Liver (tissue), 9 donors: ENCODE measurements around the gene APOL2. TPM values are rescaled to one million over a fixed set of nuclear protein-coding genes. Genes with fewer than 3 reads are reported as not detected.
"Not testable (repeated sequence)": the region's sequence is repeated elsewhere in the genome, so short reads cannot be mapped to it uniquely, and the experiment has no call there.

Source experiments
- DNase-seq: peaks from one replicate; pipeline ENCODE4 v3.0.0-alpha.2; 2017; ENCODE audit warnings: low spot score
- H3K27ac ChIP-seq, 2 donors: one replicate each; pipeline ENCODE4 v1.7.0; 2013; ENCODE audit warnings: inconsistent platforms in 2 of 2, low read length in 2 of 2, control low read depth in 1 of 2, low read depth in 1 of 2, mild to moderate bottlenecking in 1 of 2
- H3K27me3 ChIP-seq, 4 donors: one replicate each; pipeline versions ENCODE4 v1.6.1 to v1.7.0; 2013; ENCODE audit warnings: low read length in 3 of 4, inconsistent platforms in 1 of 4, mild to moderate bottlenecking in 1 of 4, moderate library complexity in 1 of 4; ENCODE audit not compliant: control insufficient read depth in 4 of 4, insufficient read depth in 4 of 4
- H3K36me3 ChIP-seq, 4 donors: one replicate each; pipeline versions ENCODE4 v1.6.1 to v1.7.0; 2013; ENCODE audit warnings: low read length in 3 of 4, mild to moderate bottlenecking in 3 of 4, low read depth in 1 of 4, moderate library complexity in 1 of 4; ENCODE audit not compliant: control insufficient read depth in 4 of 4, insufficient read depth in 3 of 4
- H3K4me1 ChIP-seq, 4 donors: one replicate each; pipeline versions ENCODE4 v1.6.1 to v1.7.0; 2013; ENCODE audit warnings: low read length in 3 of 4, mild to moderate bottlenecking in 3 of 4, moderate library complexity in 1 of 4; ENCODE audit not compliant: control insufficient read depth in 4 of 4, insufficient read depth in 4 of 4
- H3K4me3 ChIP-seq, 3 donors: one replicate each; pipeline versions ENCODE4 v1.6.1 to v1.7.0; 2013; ENCODE audit warnings: low read length in 3 of 3, control low read depth in 1 of 3, low read depth in 1 of 3, mild to moderate bottlenecking in 1 of 3
- H3K9ac ChIP-seq, 2 donors: one replicate each; pipeline ENCODE4 v1.7.0; 2013; ENCODE audit warnings: low read length in 2 of 2, mild to moderate bottlenecking in 2 of 2, moderate library complexity in 2 of 2, control low read depth in 1 of 2, low read depth in 1 of 2
- H3K9me3 ChIP-seq, 4 donors: one replicate each; pipeline versions ENCODE4 v1.6.1 to v1.7.0; 2013; ENCODE audit warnings: low read length in 3 of 4; ENCODE audit not compliant: control insufficient read depth in 4 of 4
- EGR1 ChIP-seq, 2 donors: IDR thresholded peaks; 2 replicates each; pipeline ENCODE4 v1.6.1; 2016 to 2018; ENCODE audit warnings: antibody characterized with exemption in 2 of 2, low read depth in 2 of 2
- FOXA1 ChIP-seq: IDR thresholded peaks from 2 replicates; pipeline ENCODE4 v1.6.1; 2016; ENCODE audit warnings: antibody characterized with exemption
- FOXA2 ChIP-seq: IDR thresholded peaks from 2 replicates; pipeline ENCODE4 v1.6.1; 2016; ENCODE audit warnings: antibody characterized with exemption
- GABPA ChIP-seq, 2 donors: IDR thresholded peaks in 1 of 2; conservative IDR thresholded peaks in 1 of 2; 2 replicates each; pipeline ENCODE4 v1.6.1; 2016; ENCODE audit warnings: antibody characterized with exemption in 2 of 2, mild to moderate bottlenecking in 1 of 2, moderate library complexity in 1 of 2
- HNF4A ChIP-seq, 2 donors: conservative IDR thresholded peaks; 2 replicates each; pipeline ENCODE4 v1.6.1; 2016; ENCODE audit warnings: antibody characterized with exemption in 2 of 2, mild to moderate bottlenecking in 2 of 2
- HNF4G ChIP-seq: IDR thresholded peaks from 2 replicates; pipeline ENCODE4 v1.6.1; 2016; ENCODE audit warnings: antibody characterized with exemption
- NR2F2 ChIP-seq: IDR thresholded peaks from 2 replicates; pipeline ENCODE4 v1.6.1; 2016; ENCODE audit warnings: antibody characterized with exemption
- RAD21 ChIP-seq, 2 donors: IDR thresholded peaks; 2 replicates each; pipeline ENCODE4 v1.6.1; 2016; ENCODE audit warnings: antibody characterized with exemption in 2 of 2, mild to moderate bottlenecking in 2 of 2
- RXRA ChIP-seq, 2 donors: IDR thresholded peaks; 2 replicates each; pipeline ENCODE4 v1.6.1; 2017 to 2018; ENCODE audit warnings: antibody characterized with exemption in 2 of 2, mild to moderate bottlenecking in 1 of 2
- TAF1 ChIP-seq: conservative IDR thresholded peaks from 2 replicates; pipeline ENCODE4 v1.6.1; 2016; ENCODE audit warnings: antibody characterized with exemption, mild to moderate bottlenecking
- YY1 ChIP-seq: IDR thresholded peaks from 2 replicates; pipeline ENCODE4 v1.6.1; 2016; ENCODE audit warnings: antibody characterized with exemption, mild to moderate bottlenecking
- WGBS: extraction: QIAGEN DNeasy Blood & Tissue Kit; methylation state at CpG from one replicate; pipeline ENCODE4 v1.1.7; 2013; 5-methylcytosine and 5-hydroxymethylcytosine counted together
- polyA plus RNA-seq, 2 donors: library from polyadenylated mRNA; stranded (reverse) in 1 of 2; unstranded in 1 of 2; fragments of 200-250 nt in 1 of 2; fragments of >200 nt in 1 of 2; fragmentation: Nextera tagmentation in 1 of 2; extraction: Ambion mirVana in 1 of 2; gene quantifications; one replicate each; pipeline versions ENCODE4 v1.2.1 to v1.2.3, GENCODE V29; 2013 to 2015
- total RNA-seq, 2 donors: library from RNA; depleted of rRNA; stranded (reverse); fragments of >200 nt; gene quantifications; one replicate each; pipeline ENCODE4 v1.2.3, GENCODE V29; 2014
- TF ChIP-seq, protein P1 (sequence below): IDR thresholded peaks from 2 replicates; pipeline ENCODE4 v1.6.1; 2016; ENCODE audit warnings: antibody characterized with exemption
- TF ChIP-seq, protein P2 (sequence below): IDR thresholded peaks from 2 replicates; pipeline ENCODE4 v1.6.1; 2016; ENCODE audit warnings: antibody characterized with exemption
- TF ChIP-seq, protein P3 (sequence below): IDR thresholded peaks from 2 replicates; pipeline ENCODE4 v1.6.1; 2016; ENCODE audit warnings: antibody characterized with exemption, mild to moderate bottlenecking
- donor health status: healthy.
- donor health status: healthy.
- donor health status: healthy.
- donor health status: healthy.
- donor health status: healthy.

The APOL2 gene
- total and polyA plus RNA-seq, 4 donors, result 14.3 to 77.2 (median 21.7) TPM

DNA sequence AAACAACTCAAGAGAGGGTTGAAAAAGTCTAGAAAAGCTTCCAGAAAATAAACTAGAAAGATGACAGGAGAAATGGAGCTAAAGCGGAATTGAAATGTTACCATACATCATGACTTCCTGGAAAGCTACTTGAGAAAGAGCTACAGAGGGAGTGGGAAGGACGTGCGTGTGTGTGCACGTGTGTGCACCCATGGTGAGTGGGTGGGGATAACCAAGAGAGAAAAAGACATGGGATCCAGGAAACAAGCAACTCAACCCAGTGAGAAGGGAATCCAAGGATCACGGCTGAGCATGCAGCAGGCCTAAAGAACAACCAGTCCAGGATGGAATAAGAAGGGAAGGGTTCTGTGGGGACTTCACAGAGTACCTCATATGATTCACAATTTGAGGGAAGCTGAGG is 35.2 kb upstream of the APOL2 start:
- TF ChIP-seq, protein P1, sequence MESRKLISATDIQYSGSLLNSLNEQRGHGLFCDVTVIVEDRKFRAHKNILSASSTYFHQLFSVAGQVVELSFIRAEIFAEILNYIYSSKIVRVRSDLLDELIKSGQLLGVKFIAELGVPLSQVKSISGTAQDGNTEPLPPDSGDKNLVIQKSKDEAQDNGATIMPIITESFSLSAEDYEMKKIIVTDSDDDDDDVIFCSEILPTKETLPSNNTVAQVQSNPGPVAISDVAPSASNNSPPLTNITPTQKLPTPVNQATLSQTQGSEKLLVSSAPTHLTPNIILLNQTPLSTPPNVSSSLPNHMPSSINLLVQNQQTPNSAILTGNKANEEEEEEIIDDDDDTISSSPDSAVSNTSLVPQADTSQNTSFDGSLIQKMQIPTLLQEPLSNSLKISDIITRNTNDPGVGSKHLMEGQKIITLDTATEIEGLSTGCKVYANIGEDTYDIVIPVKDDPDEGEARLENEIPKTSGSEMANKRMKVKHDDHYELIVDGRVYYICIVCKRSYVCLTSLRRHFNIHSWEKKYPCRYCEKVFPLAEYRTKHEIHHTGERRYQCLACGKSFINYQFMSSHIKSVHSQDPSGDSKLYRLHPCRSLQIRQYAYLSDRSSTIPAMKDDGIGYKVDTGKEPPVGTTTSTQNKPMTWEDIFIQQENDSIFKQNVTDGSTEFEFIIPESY, result no peak
- TF ChIP-seq RXRA (IDR thresholded peaks at IDR 0.05), result no peak
- no peak for TF ChIP-seq HNF4A (conservative IDR thresholded peaks at IDR 0.05)
- TF ChIP-seq, protein P2, sequence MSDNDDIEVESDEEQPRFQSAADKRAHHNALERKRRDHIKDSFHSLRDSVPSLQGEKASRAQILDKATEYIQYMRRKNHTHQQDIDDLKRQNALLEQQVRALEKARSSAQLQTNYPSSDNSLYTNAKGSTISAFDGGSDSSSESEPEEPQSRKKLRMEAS, result no peak
- no peak for TF ChIP-seq GABPA (IDR thresholded peaks at IDR 0.05 in 1 of 2, conservative IDR thresholded peaks at IDR 0.05 in 1 of 2)
- no peak for TF ChIP-seq TAF1
- TF ChIP-seq RAD21 (IDR thresholded peaks at IDR 0.05), result no peak
- no peak for TF ChIP-seq NR2F2
- TF ChIP-seq YY1, result no peak
- TF ChIP-seq FOXA2, result no peak
- TF ChIP-seq EGR1 (IDR thresholded peaks at IDR 0.05; ENCODE audit: low read depth in 2 of 2), result no peak
- no peak for TF ChIP-seq HNF4G
- TF ChIP-seq, protein P3, sequence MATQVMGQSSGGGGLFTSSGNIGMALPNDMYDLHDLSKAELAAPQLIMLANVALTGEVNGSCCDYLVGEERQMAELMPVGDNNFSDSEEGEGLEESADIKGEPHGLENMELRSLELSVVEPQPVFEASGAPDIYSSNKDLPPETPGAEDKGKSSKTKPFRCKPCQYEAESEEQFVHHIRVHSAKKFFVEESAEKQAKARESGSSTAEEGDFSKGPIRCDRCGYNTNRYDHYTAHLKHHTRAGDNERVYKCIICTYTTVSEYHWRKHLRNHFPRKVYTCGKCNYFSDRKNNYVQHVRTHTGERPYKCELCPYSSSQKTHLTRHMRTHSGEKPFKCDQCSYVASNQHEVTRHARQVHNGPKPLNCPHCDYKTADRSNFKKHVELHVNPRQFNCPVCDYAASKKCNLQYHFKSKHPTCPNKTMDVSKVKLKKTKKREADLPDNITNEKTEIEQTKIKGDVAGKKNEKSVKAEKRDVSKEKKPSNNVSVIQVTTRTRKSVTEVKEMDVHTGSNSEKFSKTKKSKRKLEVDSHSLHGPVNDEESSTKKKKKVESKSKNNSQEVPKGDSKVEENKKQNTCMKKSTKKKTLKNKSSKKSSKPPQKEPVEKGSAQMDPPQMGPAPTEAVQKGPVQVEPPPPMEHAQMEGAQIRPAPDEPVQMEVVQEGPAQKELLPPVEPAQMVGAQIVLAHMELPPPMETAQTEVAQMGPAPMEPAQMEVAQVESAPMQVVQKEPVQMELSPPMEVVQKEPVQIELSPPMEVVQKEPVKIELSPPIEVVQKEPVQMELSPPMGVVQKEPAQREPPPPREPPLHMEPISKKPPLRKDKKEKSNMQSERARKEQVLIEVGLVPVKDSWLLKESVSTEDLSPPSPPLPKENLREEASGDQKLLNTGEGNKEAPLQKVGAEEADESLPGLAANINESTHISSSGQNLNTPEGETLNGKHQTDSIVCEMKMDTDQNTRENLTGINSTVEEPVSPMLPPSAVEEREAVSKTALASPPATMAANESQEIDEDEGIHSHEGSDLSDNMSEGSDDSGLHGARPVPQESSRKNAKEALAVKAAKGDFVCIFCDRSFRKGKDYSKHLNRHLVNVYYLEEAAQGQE, result no peak
- no peak for TF ChIP-seq FOXA1
- H3K4me1 ChIP-seq, result peaks cover 3 to 22% (median 20%) of the 10 kb centered on the region in 4 donors
- WGBS, result 91% methylated on average over 5 of the region's 5 CpGs
- H3K9me3 ChIP-seq, result no peaks in the 10 kb centered on the region
- DNase-seq, result no peak
- H3K9ac ChIP-seq, result no peak overlapping the region
- no peak overlapping the region for H3K27ac ChIP-seq
- no peaks in the 10 kb centered on the region for H3K27me3 ChIP-seq
- H3K4me3 ChIP-seq, result no peak overlapping the region
- H3K36me3 ChIP-seq, result no peaks in the 10 kb centered on the region

DNA sequence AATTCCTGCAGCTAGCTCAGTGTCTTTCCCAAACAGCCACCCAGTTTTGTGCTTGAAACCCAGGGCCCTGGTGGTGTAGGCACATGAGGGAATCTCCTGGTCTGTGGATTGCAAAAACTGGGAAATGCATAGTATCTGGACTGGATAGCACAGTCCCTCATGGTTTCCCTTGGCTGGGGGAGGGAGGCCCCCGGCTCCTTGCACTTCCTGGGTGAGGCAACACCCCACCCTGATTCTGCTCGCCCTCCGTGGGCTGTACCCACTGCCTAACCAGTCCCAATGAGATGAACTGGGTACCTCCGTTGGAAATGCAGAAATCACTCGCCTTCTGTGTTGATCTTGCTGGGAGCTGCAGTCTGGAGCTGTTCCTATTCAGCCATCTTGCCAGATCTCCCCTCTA is 32.6 kb upstream of the APOL2 start:
- not testable (repeated sequence) for H3K27me3 ChIP-seq, H3K4me1 ChIP-seq, H3K9ac ChIP-seq, H3K9me3 ChIP-seq, H3K4me3 ChIP-seq, DNase-seq, H3K27ac ChIP-seq
- peaks cover 0 to 11% (median 3%) of the 10 kb centered on the region in 4 donors for H3K36me3 ChIP-seq
- 86% methylated on average over 5 of the region's 5 CpGs for WGBS

DNA sequence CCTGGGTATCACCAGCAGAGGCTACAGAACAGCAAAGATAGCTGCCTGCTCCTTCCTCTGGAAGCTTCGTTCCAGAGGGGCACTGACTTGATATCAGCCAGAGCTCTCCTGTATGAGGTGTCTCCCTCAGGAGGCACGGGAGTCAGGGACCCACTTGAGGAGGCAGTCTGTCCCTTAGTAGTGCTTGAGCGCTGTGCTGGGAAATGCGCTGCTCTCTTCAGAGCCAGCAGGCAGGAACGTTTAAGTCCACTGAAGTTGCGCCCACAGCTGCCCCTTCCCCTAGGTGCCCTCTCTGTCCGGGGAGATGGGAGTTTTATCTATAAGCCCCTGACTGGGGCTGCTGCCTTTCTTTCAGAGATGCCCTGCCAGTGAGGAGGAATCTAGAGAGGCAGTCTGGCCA is 31.9 kb upstream of the APOL2 start:
- not testable (repeated sequence) for H3K27me3 ChIP-seq, H3K9ac ChIP-seq, DNase-seq, H3K9me3 ChIP-seq, H3K4me3 ChIP-seq, H3K4me1 ChIP-seq, H3K27ac ChIP-seq
- 88% methylated on average over 7 of the region's 7 CpGs for WGBS
- peaks cover 1 to 12% (median 5%) of the 10 kb centered on the region in 4 donors for H3K36me3 ChIP-seq
